ENCODE measurements around the gene DXO.

DNA sequence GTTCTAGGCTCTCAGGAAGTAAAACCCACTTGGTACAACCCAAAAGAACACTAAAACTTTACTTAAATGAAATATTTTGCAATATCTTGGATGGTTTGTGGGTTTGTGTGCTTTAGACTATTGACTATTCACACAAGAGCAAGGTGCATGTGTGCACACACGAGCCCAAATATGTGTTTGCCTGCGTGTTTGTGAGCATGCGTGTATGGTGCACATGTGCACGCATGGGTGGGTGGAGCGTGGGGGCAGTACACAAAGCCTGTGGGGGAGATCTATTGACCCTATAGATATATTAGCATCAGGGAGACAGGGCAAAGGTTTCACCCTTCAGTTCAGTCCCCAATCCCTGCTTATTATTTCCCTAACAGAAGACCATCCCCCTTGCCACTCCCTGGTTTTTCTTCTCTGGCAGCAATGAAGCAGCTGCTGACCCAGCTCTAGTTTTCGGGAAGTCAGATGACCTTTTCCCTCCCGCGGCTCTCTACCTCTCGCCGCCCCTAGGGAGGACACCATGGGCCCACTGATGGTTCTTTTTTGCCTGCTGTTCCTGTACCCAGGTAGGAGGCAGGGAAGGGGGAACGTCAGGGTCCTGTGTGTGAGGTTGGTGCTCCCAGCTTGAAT is 44.6 kb downstream of the DXO start, which contains the start of gene C2:
- TF ChIP-seq, protein P1, sequence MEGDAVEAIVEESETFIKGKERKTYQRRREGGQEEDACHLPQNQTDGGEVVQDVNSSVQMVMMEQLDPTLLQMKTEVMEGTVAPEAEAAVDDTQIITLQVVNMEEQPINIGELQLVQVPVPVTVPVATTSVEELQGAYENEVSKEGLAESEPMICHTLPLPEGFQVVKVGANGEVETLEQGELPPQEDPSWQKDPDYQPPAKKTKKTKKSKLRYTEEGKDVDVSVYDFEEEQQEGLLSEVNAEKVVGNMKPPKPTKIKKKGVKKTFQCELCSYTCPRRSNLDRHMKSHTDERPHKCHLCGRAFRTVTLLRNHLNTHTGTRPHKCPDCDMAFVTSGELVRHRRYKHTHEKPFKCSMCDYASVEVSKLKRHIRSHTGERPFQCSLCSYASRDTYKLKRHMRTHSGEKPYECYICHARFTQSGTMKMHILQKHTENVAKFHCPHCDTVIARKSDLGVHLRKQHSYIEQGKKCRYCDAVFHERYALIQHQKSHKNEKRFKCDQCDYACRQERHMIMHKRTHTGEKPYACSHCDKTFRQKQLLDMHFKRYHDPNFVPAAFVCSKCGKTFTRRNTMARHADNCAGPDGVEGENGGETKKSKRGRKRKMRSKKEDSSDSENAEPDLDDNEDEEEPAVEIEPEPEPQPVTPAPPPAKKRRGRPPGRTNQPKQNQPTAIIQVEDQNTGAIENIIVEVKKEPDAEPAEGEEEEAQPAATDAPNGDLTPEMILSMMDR (IDR thresholded peaks at IDR 0.05) = no peak
- TF ChIP-seq POLR2A (IDR thresholded peaks at IDR 0.05) = no peak

Data from thyroid gland (tissue), 4 donors.